Stimulated activated CD4-positive, alpha-beta T cell treated with anti-CD3 and anti-CD28 coated beads, Interleukin-1b, Interleukin-23, amount 100 ng/mL, for 24 hours (primary cell): ENCODE results near the gene CLDN11.

Source experiments
- DNase-seq, 4 experiments: peaks; one replicate each; pipeline ENCODE4 v3.0.0-alpha.2; 2020; ENCODE audit warnings: low read depth in 4 of 4, low spot score in 1 of 4

Gene CLDN11

DNA sequence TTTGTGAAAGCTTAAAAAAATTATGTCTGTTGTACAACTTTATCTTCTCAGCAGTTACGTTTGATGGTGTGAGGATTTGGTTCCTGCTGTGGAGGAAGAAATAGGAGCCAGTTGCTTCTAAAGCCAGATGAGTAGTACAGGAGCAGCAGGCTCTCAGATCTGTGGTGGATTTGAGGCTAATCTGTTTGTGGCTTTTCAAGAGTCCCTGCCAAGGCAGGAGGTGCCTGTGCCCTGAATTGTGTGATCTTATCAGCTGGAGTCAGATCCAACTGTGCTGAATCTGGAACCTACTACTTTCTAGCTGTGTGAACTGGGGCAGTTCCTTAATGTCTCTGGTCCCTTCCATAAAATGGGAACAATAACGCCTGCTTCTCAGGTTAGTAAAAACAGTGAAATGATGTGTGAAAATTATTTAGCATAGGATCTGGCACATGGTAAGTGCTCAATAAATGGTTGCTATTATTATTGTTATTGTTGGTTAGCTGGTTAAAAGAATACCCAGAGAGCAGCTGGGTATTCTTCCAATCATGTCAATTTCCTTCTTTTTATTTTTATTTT is 7.7 kb downstream of the CLDN11 start:
- no peak for DNase-seq

DNA sequence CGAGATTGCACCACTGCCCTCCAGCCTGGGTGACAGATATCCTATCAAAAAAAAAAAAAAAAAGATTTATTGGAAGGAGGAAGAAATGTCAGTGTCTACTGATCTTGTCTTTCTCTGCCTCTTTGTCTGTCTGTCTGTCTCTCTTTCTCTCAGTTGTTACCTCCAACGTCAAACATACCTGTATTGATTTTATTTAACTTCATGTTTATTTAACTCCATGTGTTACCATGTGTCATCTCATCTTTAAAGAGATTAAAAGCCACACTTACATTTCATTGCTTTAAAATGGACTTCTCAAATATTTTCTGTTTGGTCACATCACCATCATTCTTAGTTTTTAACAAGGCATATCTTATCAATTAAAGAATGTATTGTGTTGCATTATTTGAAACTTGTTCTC is 9.4 kb downstream of the CLDN11 start:
- no peak for DNase-seq

DNA sequence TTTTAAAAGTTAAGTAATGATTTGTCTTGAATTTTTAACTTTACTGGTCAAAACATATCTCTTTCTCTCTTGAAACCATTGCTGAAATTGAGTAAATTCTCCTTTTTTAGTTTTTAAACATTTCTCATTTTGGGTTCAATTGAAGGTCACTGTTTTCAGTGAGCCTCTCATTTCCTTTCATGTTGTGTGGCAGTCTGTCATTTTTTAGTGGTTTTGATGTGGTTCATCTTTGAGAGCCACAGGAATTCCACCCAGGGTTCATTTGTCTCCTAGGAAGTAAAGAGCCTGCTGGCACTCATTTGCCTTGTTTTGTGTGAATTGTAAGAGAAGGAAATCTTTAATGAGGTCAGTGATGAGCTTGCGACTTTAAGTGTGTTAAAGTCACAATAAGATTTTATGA is 10.4 kb downstream of the CLDN11 start:
- no peak for DNase-seq

DNA sequence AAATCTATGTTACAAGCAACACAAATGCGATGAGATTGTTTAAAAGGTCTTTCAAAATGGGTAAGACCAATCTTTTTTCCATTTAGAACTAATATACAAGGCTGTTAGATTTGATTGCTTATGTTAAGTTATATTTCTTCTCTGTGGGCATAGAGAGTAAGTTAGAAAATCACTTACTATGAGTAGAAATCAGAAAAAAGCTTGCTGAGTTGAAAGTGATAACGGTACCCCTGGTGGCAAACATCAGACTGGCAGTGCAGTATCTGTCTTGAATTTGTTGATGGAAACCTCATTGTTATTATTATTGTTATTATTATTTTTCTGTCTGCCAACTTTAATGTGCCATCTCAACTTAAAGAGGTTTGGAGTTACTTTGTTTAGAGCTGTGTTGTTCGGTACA is 12.4 kb downstream of the CLDN11 start:
- DNase-seq: no peak

DNA sequence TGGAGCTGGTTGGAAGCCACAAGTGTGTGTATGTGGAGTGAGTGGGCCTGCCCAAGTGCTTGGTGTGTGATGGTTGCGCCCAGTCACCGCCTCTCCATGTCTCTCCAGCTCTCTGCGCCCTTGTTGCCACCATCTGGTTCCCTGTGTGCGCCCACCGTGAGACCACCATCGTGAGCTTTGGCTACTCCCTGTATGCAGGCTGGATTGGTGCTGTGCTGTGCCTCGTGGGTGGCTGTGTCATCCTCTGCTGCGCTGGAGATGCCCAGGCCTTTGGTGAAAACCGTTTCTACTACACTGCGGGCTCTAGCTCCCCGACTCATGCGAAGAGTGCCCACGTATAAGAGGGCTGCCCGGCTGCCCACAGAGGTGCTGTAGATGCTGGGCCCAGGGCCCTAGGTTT is 13.7 kb downstream of the CLDN11 start:
- no peak for DNase-seq

DNA sequence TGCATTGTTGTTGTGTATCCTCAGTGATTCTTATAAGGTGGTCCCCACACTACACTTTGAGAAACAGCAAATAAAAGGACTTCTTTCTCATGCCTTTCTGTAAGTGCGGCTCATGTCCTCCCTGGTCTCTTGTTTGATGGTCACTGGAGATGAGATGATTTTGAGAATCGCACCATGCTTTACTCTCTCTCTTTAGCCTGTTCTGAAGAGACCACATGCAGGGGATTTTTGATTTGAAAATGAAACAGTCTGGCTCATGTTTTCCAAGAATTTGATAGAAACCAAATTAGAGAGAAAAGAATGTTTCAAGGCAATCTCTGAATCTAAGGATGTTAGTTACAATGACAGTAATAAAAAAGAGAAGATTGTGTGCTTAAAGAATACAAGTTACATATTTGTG is 18.0 kb downstream of the CLDN11 start:
- no peak for DNase-seq

DNA sequence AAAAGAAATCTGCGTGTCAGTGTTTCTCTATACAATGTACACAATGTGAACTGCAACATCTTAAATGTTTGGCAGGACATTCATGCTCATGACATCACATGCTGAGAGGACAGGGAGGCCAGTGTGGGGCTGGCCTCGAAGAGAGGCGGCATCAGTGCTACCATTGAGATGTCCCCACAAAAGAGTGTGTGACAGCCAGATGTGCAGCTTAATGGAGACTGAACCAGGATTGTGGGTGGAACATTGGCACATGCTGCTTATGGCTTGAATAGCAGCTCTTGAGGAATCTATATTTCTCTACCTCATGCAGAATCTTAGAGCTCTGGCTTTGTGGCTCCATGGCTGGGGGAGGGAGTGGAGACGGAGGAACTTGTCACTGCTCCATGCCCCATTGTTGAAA is 18.5 kb downstream of the CLDN11 start:
- no peak for DNase-seq

DNA sequence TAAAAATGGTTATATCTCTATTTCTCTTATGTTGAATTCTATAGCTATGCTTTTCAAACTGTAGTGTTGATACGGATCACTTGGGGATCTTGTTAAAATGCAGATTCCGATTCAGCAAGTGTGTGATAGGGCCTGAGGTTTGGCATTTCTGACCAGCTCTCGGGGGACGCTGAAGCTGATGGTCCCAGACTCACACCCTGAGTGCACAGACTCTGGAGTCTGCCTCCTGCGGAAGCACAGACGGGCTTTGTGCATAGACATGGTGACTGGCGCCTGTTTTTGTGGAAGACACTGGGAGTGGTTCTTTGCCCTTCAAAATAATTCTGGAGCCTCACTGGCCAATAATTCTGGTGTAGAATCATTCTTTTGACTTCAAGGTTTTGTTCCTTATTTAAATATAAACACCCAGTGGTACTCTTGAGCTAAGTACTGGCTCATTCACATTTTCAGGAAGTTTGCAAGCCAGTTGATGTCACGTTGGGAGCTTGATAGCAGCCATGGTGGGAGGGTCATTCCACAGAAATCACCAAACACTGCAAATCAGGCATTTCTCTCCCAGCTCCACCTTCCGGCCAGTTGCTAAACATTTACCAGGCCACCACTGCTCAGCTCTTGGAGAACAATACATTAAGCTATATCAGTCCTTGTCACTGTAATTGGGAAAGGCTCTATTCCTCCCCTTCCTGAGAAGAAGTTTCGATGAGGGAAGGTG is 19.2 kb downstream of the CLDN11 start:
- no peak for DNase-seq

DNA sequence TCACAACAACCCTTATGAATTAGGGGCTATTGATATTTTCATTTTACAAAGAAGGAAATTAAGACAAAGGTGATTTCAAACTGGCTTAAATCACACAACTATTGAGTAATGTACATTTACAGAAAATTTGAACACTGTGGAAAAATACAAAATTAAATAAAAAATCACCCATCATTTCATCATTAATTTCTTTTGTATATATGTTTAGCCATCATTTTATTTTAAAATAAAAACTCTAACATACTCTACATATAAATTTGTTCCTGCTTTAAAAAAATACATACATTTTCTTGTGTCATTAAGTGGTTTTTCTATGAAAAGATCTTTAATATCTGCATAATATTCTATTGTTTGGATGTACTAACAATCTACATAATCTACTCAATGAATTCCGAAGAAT is 20.2 kb downstream of the CLDN11 start:
- DNase-seq: no peak

DNA sequence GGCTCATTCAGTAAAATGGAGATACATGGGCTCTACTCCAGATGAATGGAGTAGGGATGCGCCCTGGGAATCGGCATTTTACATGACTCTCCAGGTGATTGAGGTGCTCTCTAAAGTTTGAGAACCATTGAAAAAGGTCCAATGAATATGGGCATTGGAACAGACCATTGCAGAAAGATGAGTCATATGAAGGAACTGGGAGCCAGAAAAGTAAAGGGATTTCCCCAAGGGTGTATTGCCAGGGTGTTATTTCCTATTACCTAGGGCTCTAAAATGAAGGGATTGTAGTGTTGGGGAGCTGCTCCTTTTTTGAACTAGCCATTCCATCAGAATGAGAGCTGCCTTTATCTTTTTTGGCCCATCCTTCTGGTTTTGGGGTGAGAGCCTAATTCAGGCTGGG is 21.7 kb downstream of the CLDN11 start:
- DNase-seq: no peak

DNA sequence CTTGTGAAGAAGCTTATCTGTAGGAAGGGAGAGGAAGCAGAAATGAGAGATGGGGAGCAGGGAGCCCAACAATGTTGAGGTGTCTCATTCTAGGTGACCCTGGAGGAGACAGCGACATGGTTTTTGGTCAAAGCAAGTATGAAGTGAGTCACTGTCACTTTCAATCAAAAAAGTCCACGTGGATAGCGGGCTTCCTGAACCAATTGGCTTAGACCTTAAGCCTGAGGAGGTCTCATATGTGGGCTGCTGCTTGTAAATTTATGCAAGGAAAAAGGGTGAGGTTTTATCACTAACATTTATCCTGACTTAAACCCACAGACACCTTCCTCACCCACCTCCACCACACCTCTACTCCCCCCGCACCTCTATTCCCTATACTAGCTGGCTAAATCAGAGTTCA is 22.7 kb downstream of the CLDN11 start:
- DNase-seq: no peak

DNA sequence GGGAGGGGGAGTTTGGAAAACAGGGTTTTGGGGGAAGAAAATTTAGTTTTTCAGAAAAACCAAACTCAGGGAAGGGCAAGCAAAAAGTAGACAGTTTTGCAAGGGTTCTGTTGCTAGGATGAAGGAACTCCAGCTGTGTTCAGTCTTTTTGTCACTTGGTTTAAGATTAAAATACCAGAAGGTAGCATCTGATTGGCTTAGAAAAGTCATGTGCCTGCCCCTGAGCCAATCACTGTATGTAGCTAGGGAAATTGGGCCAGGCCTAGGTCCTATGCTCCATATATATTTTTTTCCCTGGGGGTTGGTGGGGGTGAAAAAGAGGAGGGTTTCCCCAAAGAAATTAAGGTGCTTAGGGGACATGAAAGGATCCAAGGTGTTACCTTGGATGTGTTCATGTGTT is 24.3 kb downstream of the CLDN11 start:
- no peak for DNase-seq

DNA sequence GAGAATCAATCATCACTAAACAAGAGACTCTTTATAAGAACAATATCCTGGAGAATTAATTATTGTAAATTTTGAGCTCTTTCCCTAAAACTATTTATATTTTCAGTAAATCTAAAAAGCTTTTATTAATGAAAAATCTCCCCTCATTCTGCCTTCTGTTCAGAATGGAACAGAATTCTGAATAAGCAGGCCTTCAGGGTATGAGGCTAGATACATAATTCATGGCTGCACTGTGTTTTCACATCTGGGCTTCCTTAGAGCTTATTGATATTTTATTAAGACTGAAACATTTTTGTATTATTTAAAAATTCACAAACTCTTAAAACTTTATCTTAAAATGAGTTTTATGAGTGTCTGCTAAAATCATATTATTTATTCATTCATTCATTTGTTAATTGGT is 24.8 kb downstream of the CLDN11 start:
- no peak for DNase-seq

DNA sequence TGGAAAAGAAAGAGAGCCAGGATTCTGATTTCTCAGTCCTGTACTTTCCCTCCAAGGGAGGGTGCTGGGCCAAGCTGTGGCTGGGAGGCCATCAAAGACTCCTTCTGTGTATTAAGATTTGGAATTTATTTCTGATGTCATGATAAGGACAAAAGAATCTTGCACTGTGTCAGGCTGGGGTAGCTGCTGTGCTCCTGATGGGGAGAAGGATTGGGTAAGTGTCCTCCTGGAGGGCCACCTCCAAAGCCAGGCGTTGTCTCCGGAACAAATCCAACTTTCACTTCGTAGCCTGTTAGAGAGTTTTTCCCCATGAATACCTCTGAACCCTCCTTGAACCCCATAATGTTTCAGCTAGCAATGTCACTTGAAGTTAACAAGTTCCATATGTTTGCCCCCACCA is 29.9 kb downstream of the CLDN11 start:
- DNase-seq: no peak

DNA sequence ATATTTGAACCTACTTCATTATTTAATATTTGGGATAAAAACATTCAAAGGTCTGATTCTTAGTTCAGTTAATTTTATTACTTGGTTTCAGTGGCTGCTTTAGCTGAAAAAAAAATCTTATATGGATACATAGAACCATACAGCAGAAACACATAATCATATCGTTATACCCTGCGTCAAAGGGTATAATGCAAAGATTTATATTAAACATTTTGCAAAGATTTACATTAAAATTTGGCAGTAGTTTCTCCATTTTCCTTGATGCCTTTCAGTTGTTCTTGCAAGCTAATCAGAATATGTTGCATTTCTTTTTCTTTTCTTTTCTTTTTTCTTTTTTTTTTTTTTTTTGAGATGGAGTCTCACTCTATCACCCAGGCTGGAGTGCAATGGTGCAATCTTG is 31.4 kb downstream of the CLDN11 start:
- DNase-seq: no peak

DNA sequence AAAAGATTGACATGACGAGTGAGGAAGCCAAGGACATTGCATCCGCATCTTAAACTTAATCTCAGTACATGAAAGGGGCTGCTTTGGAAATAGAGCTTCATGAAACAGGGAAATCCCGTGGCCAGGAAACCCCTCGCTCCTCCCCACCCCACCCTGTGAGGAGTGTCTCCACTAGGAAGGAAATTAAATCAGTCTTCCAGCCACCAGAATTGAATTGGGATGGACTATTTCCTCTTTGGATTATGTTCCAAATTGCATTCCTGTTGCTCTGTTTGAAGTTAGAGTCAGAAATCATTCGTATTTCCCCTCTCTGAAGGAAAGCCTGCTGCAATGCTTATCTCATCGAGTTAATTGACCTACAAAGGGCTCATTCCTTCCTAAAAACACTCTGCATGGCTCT is 35.8 kb downstream of the CLDN11 start:
- no peak for DNase-seq

DNA sequence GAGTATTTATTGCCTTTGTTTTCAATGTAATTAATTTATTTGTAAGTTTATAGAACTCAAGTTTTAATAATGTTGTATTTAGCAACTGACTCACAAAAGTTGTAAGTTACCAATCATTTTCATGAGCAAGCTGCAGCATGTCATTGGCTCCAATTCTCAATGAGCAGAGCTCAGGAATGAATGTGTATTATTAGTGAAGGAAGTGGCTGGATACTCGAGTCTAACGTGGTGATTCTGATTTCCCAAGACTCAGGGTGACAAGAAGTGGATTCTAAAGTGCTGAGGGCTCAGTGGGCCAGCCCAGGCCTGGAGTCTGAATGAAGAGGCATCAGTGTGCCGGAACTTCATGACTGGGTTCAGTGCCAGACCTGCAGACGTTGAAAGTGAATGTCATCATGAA is 39.6 kb downstream of the CLDN11 start:
- no peak for DNase-seq

DNA sequence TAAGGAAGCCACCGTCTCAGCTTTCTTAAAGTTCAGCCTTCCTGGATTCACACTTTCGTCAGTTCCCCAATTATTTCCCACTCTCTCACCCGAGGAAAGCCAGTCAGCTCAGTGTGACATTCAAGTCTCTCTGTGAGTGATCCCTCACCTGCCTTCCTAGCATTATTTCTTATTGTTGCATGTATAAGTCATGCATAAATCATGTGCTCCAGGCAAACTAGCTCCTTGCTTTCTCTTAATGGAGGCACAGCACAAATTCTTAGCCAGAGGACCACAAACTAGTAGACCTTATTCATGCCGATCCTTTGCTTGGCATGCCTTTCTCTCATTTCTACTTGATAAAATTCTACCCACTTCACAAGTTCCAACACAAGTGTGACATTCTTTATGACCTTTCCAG is 44.3 kb downstream of the CLDN11 start:
- DNase-seq: no peak

DNA sequence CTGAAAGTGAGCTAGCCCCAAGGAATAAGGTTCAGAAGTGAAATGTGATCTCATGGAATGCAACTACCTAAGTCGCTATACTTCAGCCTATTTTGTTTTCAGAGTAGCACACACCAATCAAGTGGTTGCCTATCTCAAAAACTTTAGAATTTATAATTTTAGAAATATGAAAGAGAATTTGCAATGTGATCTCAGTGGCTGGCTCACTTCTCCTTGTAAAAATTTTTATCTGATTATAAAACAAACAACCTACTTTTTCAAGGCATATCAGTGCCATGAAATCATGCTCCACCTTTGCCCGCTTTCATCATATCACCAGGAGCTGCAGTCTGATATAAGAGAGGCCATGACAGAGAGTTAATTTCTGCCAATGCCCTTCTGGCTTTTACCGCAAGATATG is 47.3 kb downstream of the CLDN11 start:
- DNase-seq: no peak

DNA sequence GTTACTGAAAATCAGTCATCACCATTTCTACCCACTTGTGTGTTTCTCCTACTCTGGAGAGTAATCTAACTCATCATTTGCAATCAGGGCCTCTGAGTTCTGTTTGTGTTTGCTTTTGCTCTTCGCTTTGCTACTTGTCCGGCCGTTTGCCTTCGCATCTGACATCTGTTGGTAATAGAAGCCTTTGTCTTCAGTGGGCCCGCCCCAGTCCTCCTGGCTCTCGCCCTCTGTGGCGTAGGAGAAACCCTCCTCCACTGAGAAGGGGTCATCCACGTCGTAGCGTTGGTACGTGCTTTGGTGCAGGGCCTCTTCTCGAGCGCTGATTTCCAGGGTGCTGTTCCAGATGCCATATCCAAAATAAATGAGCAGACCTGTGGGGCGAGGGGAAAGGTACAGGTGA is 48.3 kb downstream of the CLDN11 start:
- no peak for DNase-seq

DNA sequence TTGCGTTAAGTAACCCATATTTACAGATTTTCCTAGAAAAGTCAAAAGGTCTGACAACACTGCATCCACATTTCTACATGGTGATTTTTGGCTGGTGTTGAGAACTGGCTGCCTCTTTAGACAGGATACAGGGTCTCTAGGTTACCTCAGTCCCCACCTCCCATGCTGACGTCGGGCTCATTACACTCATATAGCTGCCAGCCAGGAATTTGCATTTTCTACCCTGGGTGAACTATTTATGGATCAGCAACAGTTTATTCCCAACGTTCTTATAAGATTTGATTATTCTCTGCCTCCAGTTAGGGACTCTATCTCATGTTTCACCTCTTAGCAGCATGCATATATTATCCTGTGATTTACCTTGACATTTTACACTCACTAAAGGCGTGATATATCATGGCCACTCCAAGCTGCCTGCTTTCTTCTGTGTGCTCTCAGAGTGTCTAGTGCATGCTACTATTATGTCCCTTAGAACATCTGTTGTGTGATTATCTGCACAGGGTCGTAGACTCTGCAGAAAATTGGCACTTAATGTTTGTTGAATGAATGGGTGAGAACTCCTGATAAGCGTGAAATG is 49.0 kb downstream of the CLDN11 start:
- DNase-seq: no peak

DNA sequence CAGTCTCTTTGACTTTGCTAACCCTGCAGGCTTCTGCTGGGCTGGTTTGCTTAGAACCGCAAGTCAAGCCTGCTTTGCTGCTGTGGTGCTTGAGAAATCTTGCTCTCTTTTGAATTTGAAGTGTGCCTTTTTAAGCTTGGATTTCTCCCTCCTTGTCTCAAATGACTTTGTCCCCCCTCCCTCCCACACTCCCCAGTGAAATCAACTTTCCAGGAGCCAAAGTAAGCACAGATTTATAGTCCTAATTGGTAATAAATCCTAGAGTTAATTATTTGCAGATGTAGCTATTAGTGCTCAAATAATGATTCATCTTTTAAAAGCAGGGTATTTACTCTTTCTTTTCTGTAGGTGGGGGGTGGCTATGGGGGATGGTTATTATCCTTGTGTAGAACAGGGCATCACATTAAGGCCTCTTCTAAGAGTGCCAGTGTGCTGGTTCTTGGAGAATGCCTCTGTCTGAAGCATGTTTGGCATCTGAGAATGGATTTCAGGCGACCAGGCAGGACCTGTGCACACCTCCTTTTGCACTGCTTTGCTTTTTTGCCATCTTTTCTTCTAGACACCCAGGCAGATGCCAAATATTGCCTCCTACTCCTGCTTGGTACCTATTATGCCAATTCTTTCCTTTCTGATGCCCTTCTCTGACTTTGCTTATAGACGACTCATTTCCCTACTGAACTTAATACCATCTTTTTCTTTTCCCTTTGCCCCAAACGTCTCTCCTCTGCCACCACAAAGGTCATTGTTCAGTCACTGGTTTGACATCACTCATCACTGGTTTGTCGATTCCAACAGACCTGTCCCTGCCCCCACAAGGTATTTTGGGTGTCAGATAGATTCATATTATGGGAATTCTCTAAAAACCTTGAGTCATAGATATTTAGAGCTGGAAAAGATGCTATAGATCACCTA is 50.7 kb downstream of the CLDN11 start:
- no peak for DNase-seq
